ENCODE measurements around the gene ESPNL. TPM values are rescaled to one million over a fixed set of nuclear protein-coding genes. Genes with fewer than 3 reads are reported as not detected.
A peak's percentile ranks its signal among the peaks of the same experiment; 100 is the strongest.

Gene ESPNL
- total RNA-seq, 2 experiments from 2014 or later, result 0.11 to 0.27 TPM

DNA sequence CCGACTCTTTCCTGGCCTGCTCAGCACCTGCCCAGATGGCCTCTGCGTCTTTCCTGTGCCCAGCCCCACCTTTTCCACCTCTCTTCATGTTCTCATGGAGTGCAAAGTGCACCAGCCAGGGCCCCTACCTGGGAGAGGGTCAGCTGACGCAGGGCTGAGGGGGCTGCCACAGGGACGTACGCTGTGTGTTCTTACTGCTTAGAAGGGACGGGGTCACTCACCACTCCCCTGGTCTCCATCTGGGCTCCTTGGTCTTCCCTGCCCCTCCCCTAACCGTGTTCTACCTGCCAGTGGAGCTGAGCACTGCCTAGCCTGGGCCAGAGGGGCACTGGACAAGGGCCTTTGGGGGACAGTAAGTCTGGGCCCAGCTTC is 67.2 kb downstream of the ESPNL start:
- Mint-ChIP-seq H3K27me3 (peaks cover 9% of the 10 kb centered on the region), H3K36me3 (ENCODE audit: low read depth) (peaks cover 11% of the 10 kb centered on the region), H3K4me3 (no peak overlapping the region), H3K9me3 (no peaks in the 10 kb centered on the region), H3K4me1 (ENCODE audit: low read depth) (no peaks in the 10 kb centered on the region), H3K27ac (no peak overlapping the region)
- no peak for ATAC-seq
- intact Hi-C loops (cut with micrococcal nuclease), result no loop called here
- POLR2A ChIA-PET, result interaction anchor here (0.8 to 1.3 kb wide), 3 partner anchors 9 to 68 kb away, joined by 3 read pairs; no protein-coding TSS in a partner anchor
- CTCF ChIA-PET, result no interaction called here
- DNase-seq, result no peak
- TF ChIP-seq, protein P1, sequence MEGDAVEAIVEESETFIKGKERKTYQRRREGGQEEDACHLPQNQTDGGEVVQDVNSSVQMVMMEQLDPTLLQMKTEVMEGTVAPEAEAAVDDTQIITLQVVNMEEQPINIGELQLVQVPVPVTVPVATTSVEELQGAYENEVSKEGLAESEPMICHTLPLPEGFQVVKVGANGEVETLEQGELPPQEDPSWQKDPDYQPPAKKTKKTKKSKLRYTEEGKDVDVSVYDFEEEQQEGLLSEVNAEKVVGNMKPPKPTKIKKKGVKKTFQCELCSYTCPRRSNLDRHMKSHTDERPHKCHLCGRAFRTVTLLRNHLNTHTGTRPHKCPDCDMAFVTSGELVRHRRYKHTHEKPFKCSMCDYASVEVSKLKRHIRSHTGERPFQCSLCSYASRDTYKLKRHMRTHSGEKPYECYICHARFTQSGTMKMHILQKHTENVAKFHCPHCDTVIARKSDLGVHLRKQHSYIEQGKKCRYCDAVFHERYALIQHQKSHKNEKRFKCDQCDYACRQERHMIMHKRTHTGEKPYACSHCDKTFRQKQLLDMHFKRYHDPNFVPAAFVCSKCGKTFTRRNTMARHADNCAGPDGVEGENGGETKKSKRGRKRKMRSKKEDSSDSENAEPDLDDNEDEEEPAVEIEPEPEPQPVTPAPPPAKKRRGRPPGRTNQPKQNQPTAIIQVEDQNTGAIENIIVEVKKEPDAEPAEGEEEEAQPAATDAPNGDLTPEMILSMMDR (IDR thresholded peaks at IDR 0.05), result no peak

- Mint-ChIP-seq H3K9me3 (no peaks in the 10 kb centered on the region), H3K4me3 (no peak overlapping the region), H3K27me3 (peaks cover 9% of the 10 kb centered on the region), H3K36me3 (ENCODE audit: low read depth) (peaks cover 12% of the 10 kb centered on the region), H3K4me1 (ENCODE audit: low read depth) (no peaks in the 10 kb centered on the region), H3K27ac (no peak overlapping the region)
- CTCF ChIA-PET, result no interaction called here
- TF ChIP-seq, protein P1 (IDR thresholded peaks at IDR 0.05), result no peak
- POLR2A ChIA-PET, result interaction anchor here (0.8 to 1.3 kb wide), 3 partner anchors 8 to 68 kb away, joined by 3 read pairs; no protein-coding TSS in a partner anchor
- intact Hi-C loops (cut with micrococcal nuclease), result no loop called here
- no peak for DNase-seq
- ATAC-seq, result no peak
These were observed 67.6 kb downstream of the ESPNL start for GRCh38 chr2:238167761-238168160.

DNA sequence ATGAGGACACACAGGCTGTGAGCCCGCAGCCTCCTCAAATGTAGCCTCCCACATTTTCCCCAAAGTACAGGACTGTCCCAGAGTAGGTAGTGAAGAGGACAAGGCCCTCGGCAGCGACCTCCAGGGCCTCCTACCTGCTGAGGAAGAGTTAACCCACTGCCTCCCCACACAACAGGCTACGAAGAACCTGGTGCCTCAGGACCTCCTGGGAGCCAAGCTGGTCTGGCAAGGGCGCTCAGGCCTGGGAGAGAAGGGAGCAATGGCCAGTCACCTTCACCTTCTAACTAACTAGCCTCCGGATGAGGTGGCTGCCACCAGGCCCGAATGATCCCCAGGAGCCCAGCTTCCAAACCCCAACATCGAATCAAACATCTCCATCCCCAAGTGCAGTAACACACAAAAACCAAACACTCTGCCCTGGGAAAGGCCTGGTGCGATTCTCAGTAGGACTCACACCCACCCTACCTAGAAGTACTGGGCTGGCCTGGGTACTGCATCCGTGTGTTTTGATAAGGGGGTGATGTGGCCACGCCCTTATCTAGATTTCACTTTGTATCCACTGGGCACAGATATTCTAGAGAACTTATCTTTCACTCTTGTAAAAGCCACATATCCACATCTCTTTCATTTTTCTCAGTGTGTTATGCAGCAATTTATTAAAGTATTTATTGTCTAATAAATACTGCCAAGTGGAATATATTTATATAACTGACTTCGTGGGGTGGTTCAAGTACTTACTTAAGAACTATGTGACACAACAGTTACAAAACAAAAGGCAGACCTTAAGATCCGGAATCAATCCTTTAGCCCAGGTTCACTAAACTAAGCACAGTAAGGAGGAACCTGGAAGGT is 68.3 kb downstream of the ESPNL start:
- H3K27ac Mint-ChIP-seq, result no peak overlapping the region
- no peak for ATAC-seq
- DNase-seq, result no peak
- no peak overlapping the region for H3K4me3 Mint-ChIP-seq
- CTCF ChIA-PET, result no interaction called here
- TF ChIP-seq, protein P1 (IDR thresholded peaks at IDR 0.05), result no peak
- no peaks in the 10 kb centered on the region for H3K9me3 Mint-ChIP-seq
- H3K27me3 Mint-ChIP-seq, result peaks cover 9% of the 10 kb centered on the region
- H3K36me3 Mint-ChIP-seq (ENCODE audit: low read depth), result peaks cover 19% of the 10 kb centered on the region
- POLR2A ChIA-PET, result interaction anchor here (0.8 to 1.3 kb wide), 3 partner anchors 8 to 67 kb away, joined by 3 read pairs; no protein-coding TSS in a partner anchor
- no peaks in the 10 kb centered on the region for H3K4me1 Mint-ChIP-seq (ENCODE audit: low read depth)
- intact Hi-C loops (cut with micrococcal nuclease), result no loop called here

DNA sequence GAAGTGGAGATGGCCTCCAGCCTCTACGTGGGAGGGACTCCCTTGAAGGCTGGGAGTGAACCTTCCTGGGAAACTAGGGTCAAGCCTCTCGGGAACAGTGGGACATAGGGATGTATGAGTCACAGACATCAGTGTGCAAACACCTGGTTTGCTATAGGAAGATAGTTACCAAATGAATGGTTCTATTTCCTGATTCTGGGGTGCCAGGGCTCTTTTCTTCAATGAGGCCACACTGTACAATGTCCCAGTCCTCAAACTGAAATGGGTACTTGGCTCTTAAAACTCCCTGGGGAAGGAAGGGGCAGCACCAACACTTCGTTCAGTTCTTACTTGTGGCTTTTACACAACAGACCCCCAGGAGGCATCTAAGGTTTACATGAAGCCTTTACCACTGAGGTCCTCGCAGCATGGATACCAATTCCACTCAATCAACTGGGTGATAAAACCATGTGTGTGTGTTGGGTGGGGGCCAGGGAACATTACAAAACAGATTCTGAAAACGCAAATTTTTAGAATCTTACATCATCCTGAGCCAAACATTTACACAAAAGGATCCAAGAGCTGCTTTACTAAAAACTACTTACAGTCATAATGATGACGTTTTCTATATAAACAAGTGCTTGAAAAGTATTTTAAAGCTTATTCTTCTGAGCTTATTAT is 69.0 kb downstream of the ESPNL start:
- intact Hi-C loops (cut with micrococcal nuclease), result no loop called here
- Mint-ChIP-seq H3K4me3 (no peak overlapping the region), H3K9me3 (no peaks in the 10 kb centered on the region), H3K27ac (no peak overlapping the region), H3K27me3 (peaks cover 9% of the 10 kb centered on the region), H3K4me1 (ENCODE audit: low read depth) (no peaks in the 10 kb centered on the region), H3K36me3 (ENCODE audit: low read depth) (peaks cover 20% of the 10 kb centered on the region)
- ATAC-seq (no peak), DNase-seq (no peak)
- ChIA-PET CTCF (no interaction called here), POLR2A (no interaction called here)
- TF ChIP-seq, protein P1 (IDR thresholded peaks at IDR 0.05), result no peak

- ATAC-seq (no peak), DNase-seq (no peak)
- Mint-ChIP-seq H3K27ac (peak overlapping the region; percentile 35), H3K4me1 (ENCODE audit: low read depth) (no peaks in the 10 kb centered on the region), H3K27me3 (peaks cover 5% of the 10 kb centered on the region), H3K4me3 (no peak overlapping the region), H3K36me3 (ENCODE audit: low read depth) (peaks cover 21% of the 10 kb centered on the region), H3K9me3 (no peaks in the 10 kb centered on the region)
- intact Hi-C loops (cut with micrococcal nuclease), result no loop called here
- POLR2A ChIA-PET, result no interaction called here
- CTCF ChIA-PET, result no interaction called here
- TF ChIP-seq, protein P1 (IDR thresholded peaks at IDR 0.05), result no peak
These were observed 69.6 kb downstream of the ESPNL start for GRCh38 chr2:238169708-238170251.
